HG03135 (cell line): ENCODE data around the gene SDHA.
A peak's percentile ranks its signal among the peaks of the same experiment; 100 is the strongest.
"Not testable (repeated sequence)": the region's sequence is repeated elsewhere in the genome, so short reads cannot be mapped to it uniquely, and the experiment has no call there.

ENCODE experiments used
- ATAC-seq: cut with Tn5 transposase; IDR thresholded peaks from one replicate; pipeline ENCODE4 v1.9.1; 2021; ENCODE audit warnings: mild to moderate bottlenecking, moderate library complexity; ENCODE audit not compliant: unreplicated experiment

Gene SDHA

DNA sequence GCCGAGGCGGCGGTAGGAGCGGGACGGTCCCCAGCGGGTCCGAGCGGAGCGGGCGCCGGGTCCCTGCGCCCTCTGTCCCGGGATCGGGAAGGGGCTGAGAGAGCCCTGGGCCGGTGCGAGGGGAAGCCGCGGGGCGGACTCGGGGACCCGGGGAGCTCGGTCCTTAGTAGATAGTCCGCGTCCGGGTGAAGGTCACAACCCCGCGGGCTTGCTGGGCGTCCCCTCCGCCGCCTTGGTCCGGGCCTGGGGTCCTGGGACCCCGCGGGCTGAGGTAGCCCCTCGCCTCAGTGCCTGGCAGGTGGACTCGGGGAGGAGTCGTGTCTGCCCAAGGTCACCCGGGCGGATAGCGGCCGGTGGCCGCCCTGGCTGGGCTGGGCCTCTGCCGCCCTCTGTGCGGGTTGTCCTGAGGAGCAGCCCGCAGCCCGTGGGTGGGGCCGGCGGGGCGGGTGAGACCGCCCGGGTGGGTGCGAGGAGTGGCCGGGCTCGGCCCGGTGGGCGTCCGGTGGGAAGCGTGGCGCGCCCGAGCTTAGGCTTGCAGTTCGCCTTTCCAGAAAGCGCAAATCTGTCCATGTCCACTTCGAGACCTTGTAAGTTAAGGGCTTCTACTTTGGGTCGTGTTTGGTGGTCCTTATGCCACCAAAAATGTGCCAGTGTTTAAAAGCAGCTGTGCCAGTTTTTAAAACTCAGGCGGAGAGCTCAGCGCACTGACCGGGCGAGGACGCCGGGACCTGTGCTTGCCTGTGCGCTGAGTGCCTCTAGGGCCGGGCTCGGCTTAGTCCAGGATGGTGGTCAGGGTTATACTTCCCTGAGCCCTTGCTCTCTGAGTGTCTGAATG lies 554 bp downstream of the SDHA start:
- ATAC-seq, result peak; percentile 22

DNA sequence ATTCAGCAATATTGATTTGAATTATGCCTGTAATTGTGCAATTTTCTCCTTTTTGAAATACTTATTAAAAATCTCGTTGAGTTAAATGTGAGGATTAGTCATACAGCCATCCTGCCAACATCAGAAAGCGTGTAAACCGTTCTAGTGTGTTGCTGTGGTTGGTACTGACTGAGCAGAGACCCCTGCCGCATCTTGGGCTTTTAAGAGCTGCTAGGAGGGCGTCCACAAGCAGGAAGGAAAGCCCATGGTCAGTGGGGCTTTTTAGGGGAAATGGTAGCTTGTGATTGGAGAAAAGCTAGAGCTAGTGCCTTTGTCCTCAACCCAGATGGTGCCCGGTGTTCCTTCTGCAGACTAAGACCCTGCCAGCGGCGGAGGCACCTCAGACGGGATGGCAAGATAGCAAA lies 1.3 kb downstream of the SDHA start:
- no peak for ATAC-seq

DNA sequence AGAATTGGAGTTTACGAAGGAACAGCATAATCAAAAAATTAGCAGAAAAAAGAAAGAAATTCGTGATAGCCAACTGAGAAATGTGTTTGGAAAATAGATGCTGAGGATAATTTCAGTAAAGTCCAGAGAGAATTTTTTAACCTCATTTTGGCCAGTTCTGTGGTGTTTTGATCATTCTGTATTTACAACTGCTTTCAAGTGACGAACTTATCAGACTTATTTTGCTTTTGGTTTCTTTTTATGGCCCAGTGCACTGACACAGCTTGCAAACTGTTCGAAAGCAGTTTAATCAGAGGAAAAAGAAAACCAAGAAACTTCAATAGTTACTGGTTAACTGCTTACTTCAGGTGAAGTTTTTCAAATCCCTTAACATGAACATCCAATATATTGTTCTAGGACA lies 1.9 kb downstream of the SDHA start:
- no peak for ATAC-seq

GRCh38 chr5:222951-223715 lies 5.0 kb downstream of the SDHA start:
- ATAC-seq, result not testable (repeated sequence)

- ATAC-seq, result no peak
Observed at GRCh38 chr5:223791-224190, 5.7 kb downstream of the SDHA start.

- ATAC-seq, result no peak
Observed at GRCh38 chr5:225334-225733, 7.2 kb downstream of the SDHA start.

DNA sequence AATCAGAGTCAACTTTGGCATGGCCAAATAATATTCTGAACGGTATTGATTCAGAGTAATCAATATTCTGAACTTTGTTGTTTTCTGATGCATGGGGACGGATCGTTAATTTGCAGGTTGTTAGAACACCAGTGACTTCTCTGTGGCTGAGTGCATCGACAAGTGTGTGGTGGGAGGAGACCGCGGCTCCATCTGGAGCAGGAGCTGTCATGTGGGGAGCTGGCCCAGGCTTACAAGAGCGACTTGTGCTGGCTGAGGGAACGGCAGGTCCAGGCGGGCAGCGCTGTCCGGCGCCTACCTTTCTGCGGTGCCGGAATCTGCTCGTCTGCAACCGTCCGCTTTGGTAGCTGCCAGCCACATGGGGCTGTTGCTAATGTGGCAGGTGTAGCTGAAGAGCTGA lies 9.3 kb downstream of the SDHA start:
- ATAC-seq, result not testable (repeated sequence)

GRCh38 chr5:228886-229285 lies 10.8 kb downstream of the SDHA start:
- ATAC-seq, result no peak

- ATAC-seq, result no peak
Observed at GRCh38 chr5:230711-231110, 12.6 kb downstream of the SDHA start.

DNA sequence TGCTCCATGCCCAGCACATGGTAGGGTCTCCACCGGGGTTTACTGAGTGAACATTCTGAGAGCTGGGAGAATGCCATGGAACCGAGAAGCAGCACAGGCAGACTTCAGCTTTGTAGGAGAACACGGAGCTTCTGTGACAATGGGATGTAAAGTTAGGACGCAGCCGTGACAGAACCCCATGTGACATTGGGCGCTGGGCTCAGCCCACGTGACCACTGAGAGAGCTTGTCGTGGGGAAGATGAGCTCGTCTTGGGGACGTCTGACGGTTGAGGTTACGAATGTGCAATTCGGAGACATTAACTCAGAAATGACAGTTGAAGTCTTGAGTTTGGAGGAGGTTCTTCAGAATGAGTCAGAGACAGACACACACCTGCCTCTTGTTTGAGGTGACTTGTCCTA lies 13.5 kb downstream of the SDHA start:
- ATAC-seq, result no peak

DNA sequence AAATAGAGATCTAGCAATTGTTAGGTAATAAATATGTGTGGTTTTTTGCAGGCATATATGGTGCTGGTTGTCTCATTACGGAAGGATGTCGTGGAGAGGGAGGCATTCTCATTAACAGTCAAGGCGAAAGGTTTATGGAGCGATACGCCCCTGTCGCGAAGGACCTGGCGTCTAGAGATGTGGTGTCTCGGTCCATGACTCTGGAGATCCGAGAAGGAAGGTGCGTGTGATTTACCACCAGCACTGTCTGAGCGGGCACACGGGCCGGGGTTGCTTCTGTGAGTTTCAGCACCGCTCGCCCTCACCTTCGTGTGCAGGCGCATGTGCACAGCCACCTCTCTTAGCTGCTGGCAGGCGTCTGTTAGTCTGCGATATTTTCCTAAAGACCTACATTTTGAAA lies 15.3 kb downstream of the SDHA start:
- not testable (repeated sequence) for ATAC-seq

DNA sequence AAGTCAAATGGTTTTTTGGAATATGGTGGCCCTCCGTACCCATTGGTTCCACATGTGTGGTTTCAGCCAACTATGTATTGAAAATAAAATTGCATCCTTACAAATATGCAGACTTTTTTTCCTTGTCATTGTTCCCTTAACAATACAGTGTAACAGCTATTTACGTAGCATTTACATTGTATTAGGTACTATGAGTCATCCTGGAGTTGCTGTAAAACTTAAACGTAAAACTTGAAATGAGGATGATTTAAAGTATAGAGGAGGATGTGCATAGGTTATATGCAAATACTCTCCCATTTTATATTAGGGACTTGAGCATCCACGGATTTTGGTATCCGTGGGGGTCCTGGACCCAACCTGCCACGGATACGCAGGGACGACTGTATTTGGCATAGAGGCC lies 16.3 kb downstream of the SDHA start:
- ATAC-seq, result no peak

DNA sequence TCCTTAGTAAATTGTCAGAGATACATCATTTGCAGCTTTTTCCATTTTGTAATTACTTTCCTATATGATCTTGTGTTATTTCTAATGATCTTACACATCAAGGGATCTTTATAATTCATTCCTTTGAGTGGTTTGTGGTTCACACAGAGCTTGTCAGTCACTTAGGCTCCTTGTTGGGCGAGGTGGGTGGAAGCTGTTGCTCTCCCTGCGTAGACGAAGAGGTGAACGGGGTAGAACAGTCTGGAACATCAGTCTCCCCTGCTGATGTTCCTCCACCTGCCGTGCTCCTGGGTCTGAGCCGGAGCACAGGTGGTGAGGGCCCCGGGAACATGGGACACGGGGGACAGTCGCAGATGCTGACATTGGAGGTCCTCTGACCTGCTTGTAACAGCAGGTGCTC lies 17.4 kb downstream of the SDHA start:
- ATAC-seq, result not testable (repeated sequence)

- not testable (repeated sequence) for ATAC-seq
Observed at GRCh38 chr5:237931-238330, 19.8 kb downstream of the SDHA start.

DNA sequence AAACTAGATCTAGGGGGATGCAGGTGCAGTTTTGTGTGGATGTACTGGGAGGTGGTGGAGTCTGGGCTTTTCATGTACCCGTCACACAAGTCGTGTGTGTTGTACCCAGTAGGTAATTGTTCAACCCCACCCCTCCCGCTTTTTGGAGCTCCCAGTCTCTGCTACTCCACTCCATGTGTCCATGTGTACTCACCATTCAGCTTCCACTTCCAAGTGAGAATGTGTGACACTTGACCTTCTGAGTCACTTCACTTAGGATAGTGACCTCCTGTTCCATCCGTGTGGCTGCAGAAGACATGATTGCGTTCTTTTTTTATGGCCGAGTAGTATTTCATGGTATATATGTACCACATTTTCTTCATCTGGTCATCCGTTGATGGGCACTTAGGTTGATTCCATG lies 22.4 kb downstream of the SDHA start:
- ATAC-seq, result not testable (repeated sequence)

- not testable (repeated sequence) for ATAC-seq
Observed at GRCh38 chr5:241045-241669, 23.0 kb downstream of the SDHA start.

DNA sequence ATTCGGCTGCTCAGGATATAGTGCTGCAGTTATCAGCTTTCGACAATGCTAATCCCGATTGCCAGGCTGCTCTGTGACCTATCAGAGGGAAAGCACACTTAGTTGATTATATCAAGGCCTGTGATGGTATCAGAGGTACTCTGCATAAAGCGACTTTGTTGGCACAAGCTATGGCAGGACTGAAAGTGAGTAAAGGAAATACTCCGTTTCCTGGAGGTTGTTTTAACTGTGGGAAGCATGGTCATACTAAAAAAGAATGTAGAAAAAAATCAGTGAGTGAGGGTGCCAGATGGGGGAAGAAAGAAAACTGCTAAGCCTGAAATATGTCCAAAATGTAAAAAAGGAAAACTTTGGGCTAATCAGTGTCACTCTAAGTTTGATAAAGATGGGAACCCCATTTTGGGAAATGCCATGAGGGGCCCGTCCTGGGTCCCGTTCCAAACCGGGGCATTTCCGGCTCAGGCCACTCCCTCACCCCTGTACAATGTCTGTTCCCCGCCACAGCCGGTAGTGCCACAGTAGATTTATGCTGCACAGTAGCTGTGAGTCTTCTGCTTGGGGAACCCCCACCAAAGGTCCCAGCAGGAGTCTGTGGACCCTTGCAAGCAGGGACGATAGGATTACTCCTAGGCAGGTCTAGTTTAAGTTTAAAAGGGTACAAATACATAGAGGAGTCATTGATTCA lies 25.7 kb downstream of the SDHA start:
- ATAC-seq, result not testable (repeated sequence)

- ATAC-seq, result not testable (repeated sequence)
Observed at GRCh38 chr5:245717-246116, 27.6 kb downstream of the SDHA start.

DNA sequence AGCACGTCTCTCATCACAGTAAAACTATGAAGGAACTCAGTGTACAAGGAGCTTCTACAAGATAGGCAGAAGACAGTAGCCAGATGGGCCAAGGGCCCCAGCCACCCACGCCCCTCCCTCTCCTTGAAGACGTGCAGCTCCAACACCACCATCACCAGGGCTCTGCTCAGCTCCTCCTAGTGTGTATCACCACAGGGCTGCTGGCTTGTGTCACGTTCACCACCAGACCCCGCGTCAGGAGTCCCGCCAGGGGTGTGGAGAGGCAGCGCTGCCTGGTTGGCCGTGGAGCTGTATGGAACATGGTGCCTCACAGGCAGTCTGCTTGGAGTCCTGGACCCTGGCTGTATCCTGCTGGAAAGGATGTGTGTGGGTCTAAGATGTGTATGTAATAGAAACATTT lies 32.3 kb downstream of the SDHA start:
- not testable (repeated sequence) for ATAC-seq

DNA sequence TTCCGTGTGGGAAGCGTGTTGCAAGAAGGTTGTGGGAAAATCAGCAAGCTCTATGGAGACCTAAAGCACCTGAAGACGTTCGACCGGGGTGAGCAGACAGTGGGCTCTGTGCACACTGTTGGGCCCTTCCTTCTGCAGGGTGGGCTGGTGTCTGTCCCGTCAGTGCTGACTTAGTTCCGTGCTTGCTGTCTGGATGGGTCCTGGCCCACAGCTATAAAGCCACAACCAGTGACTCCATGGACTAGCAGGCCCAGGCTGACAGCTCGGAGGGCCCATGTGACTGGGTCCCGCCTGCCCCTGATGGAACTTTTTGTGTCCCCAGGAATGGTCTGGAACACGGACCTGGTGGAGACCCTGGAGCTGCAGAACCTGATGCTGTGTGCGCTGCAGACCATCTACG lies 32.9 kb downstream of the SDHA start:
- not testable (repeated sequence) for ATAC-seq

GRCh38 chr5:251538-251937 lies 33.4 kb downstream of the SDHA start:
- not testable (repeated sequence) for ATAC-seq
